Epithelial cell of prostate (primary cell): ENCODE measurements around the gene SHB.
A peak's percentile ranks its signal among the peaks of the same experiment; 100 is the strongest.

ENCODE experiments used
- DNase-seq: peaks from one replicate; pipeline ENCODE4 v3.0.0-alpha.2; 2011; ENCODE audit warnings: low read depth, low spot score
- H3K27ac ChIP-seq: fragments of 450-650 bp; 2 replicates; pipeline ENCODE4 v1.5.1; 2017; ENCODE audit warnings: mild to moderate bottlenecking

The SHB gene

DNA sequence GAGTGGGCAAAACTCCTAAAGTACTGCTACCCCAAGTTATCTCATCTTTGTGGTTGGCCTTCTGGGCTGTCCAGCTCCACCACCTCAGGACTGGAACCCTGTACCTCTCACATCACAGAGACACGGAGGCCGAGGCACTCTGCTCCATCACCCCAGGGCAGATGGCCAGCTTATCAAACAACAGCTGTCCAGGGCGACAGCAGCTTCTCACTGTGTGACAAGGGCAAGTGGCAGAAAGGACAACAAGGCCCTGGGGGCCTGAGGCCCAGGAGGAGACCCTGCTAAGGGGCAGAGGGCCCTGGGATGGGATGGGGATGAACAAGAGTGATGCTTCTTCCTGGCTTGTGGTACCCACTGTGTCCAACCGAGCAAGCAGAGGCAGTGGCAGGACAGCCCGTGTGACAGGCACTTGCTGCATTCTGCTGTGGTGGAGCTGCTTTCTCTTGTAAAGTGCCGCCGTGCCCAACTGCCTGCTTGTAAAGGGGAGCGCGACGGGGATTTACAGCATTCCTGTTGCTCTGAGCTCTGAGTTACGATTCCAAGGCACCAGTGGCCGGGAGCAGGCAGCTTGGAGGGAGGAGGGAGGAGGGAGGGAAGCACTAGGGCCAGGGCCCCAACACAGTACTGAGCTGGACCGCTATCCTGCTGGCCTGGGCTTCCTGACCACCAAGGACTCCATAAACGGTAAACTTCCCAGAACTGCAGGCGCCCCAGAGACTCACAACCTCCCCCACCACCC is 71.2 kb downstream of the SHB start:
- no peak for DNase-seq
- H3K27ac ChIP-seq: no peak overlapping the region

DNA sequence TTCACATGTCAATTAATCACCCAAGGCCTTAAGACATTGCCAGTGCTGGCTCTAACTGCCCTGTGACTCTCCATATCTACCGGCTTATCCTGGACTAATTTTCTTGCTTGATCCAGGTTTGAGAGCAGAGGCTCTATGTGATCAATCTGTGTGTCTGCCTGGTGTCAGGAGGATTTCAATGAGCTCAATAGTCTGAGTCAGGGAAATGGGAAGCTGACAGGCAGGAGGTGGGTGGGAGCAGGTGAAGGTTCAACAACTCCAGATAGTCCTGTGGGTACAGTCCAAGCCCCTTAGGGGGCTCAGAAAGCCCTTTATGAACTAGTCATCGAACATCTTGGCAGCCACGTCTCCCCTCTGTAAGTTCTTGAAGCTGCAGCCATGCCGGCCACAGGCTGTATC is 72.2 kb downstream of the SHB start:
- H3K27ac ChIP-seq: no peak overlapping the region
- no peak for DNase-seq

DNA sequence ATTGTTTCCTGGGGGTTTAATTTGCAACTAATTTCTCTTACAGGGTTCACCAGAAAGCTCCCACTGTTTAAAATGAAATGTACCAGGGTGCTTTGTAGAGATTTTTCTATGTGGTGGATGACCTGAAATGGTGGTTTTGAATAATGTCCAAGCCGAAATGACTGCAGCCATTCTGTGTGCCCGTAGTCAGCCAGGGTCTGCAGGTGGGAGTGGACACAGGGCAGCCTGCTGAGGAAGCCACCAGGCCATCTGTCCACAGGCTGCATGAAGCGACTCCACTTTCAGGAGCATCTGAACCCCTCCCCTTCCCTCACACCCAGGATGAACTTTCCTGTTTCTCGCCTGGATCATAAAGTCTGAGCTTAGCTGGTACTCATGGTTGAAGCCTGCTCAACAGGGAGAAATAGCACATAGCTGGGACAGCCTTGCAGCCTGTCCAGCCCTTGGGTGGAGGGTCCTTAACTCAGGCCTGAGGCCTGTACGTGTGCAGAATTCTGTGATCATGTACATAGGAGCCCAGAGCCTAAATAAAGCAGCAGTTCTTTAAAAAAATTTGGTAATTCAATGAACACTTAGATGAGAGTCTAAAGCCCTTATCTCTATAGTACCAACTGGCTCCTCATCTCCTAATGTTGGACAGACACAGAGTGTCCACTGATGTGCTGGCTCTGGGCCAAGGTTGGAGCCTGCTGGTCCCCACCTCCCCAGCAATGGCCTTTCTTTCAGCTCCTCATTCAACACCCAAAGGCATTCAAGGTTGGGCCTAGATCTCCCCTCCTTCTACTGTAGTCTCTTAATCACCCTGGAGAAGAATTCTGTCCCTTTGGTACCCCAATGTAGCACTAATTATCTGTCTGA is 72.8 kb downstream of the SHB start:
- no peak for DNase-seq
- H3K27ac ChIP-seq: no peak overlapping the region

DNA sequence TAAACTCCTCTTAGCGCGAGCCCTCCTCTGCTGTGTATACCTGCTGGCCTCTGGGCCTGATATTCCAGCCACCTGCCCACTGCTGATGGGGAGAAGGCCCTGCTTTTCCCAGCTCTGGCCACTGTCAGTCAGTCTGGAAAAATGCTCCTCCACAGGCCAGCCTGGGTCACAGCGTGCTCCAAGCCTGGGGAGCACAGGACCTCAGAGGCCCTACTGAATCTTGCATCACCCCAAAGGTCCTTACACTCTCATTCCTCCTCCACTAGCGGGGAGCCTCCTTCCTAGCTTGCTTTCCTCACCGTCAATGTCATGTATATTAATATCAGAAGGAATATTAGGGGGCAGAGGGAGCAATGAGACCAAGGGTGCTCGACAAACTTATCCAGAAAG is 73.7 kb downstream of the SHB start:
- peak overlapping the region; percentile 63 for H3K27ac ChIP-seq
- no peak for DNase-seq

DNA sequence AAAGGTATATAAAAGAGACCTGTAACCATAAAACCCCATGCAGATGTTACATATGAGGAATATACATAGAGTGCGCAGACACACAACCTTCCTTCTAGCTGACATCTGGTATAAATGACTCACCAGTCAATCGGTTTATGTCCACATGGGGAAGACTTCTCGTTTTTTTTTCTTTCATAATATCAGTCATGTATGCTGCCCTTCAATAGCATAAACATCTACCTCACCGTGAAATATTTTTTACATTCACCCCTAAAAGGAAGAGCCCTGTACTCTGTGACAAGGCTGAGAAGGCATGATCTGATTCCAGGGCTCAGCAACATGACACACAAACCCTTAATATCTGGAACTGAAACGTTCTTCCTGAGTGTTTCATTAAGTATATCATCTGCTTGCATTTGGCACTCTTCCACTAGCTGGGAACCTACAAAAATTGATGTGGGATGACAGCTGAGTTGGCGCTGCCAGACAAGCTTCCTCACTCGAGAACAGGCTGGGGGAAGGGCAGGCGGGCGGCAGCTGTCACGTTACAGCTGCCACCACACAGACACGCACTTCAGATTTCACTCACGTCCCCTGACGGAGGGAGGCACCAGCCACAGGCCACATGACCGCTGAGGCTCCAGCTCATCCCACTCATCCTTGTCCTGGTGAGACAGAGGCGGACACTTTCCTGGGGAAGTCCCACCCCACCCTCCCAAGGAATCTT is 74.2 kb downstream of the SHB start:
- DNase-seq: no peak
- H3K27ac ChIP-seq: peak overlapping the region; percentile 63

DNA sequence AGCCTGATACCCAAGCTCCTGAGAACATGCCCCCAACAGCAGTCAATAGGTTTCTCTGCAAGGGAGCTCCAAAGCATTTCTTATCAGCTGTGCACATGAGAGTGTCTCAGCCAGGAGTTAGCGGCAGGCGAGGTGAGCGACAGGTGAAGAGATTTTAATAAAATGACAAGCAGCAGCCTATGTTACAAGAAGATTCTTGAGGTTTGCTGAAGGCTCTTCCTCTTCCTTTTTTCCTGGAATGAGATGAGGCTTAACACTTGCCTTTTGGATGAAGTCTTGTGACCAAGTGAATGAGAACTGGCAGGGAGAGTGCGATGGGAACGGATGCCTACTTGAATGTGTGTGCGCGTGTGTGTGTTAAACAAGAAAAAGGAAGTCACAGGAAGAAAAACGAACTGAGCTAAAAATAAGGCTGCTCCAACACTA is 76.1 kb downstream of the SHB start:
- no peak overlapping the region for H3K27ac ChIP-seq
- DNase-seq: no peak

DNA sequence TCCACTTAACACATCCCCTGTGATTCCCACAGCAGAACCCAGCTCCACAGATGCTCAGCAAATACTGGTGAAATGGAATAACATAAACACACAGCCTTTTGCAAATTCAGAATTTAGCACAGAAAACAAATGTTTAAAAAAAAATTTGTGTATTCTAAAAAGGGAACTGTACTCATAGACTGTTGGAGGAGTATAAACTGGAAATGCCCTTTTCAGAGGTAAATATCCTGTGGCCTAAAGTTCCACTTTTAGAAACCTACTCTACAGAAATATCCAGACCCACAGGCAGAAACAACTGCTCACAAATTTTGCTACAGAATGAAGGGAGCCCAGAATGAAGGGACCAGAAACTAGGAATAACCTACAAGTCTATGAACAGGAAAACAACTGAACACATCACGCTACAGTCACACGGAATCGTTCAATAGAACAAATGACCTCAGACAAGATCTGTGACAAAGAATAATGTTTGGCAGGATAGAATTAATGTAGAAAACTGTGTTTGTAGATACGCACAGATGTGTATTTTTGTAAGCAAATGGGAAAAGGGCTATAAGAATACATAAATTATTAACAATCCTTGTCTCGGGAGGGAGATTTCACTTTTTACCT is 78.5 kb downstream of the SHB start:
- H3K27ac ChIP-seq: no peak overlapping the region
- no peak for DNase-seq

DNA sequence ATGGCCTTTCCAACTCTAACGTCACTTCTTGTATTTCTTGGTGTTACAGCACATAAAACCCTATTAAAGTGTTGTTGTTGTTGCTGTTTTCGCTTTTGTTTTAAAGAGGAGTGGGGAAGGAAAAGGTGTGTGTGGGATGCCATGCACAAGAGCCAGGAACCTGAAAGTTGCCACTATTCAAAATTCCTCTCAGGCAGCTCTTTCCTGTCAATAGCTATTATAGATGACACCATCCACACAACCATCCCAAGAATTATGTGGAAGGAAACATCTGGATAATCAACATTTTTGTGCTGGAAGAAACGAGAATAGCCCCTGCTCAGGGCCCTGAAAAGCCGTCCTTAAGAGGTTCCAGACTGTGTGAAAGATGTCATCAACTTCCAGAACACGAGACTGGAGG is 79.3 kb downstream of the SHB start:
- H3K27ac ChIP-seq: no peak overlapping the region
- no peak for DNase-seq

DNA sequence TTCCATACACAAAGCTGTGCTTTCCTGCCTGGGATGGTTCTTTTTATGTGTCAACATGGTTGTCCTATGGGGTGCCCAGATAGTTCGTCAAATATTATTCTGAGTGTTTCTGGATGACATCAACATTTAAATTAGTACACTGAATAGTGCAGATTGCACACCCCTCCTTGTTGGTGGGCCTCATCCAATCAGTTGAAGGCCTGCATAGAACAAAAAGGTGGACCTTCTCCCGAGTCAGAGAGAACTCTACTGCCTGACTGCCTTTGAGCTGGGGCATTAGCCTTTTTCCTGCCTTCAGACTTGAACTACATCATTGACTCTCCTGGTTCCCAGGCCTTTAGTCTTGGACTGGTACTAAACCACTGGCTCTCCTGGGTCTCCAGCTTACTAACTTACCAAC is 80.4 kb downstream of the SHB start:
- H3K27ac ChIP-seq: no peak overlapping the region
- DNase-seq: no peak

DNA sequence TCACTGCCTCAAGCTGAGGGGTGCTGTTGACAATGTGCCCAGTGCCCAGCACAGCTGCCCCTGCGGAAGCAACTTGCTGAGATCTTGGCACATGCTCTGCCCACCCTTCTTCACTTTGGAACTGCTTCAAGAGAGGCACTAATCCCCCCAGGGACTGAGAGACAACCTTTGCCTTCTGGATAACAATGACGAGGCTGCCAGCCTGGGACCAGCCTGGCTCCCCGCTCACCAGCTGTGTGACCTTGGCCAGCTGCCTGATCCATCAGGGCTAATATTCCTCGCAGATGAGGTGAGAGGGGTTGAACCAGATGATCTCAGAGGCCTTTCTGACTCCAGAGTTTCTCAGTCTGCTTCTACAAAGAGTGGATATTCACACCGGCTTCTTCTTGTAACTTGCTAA is 81.0 kb downstream of the SHB start:
- DNase-seq: no peak
- no peak overlapping the region for H3K27ac ChIP-seq

DNA sequence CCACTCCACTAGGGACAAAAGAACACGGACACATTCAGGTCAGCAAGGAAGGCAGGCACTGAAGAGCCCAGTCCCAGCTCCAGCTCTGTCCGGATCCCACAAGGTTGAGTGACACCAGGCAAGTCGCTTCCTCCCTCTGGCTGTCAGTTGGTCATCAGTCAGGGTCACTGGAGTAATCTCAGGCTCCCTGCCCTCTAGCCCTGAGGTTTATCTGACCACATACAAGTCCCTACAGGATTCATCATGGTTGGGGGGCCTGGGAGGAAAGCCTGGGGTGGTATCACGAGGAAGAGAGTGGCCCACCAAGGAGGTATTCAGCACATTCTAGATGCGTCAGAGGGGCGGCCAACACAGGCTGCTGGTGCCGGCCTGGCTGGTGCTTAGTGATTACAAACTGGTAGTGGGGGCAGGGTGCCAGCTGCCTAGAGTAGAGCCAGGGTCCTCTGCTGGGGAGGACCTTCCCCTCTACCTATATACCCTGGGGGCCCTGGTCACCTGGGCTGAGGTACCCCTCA is 81.5 kb downstream of the SHB start:
- no peak overlapping the region for H3K27ac ChIP-seq
- DNase-seq: no peak

DNA sequence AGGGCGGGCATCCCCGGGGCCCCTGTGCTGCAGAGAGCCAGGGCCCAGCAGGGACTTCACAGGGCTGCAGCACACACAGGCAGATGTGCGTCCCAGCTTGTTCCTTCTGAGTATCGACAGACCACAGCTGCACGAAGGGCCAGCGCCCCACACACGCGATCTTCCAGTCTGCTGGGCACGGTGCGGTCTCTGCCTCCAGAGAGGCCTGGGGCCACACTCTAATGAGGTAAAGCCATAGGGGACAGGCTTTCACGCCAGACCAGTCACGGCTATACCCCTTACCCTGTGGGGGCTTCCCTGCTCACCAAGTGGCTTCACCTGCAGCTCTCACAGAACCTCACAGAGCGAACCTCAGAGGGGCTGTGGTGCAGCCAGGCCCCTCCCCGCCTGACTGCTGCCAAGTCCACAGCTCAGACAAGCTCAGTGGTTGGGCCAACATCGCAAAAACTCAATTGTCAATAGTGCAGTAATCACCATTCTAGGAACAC is 82.2 kb downstream of the SHB start:
- no peak overlapping the region for H3K27ac ChIP-seq
- DNase-seq: no peak

DNA sequence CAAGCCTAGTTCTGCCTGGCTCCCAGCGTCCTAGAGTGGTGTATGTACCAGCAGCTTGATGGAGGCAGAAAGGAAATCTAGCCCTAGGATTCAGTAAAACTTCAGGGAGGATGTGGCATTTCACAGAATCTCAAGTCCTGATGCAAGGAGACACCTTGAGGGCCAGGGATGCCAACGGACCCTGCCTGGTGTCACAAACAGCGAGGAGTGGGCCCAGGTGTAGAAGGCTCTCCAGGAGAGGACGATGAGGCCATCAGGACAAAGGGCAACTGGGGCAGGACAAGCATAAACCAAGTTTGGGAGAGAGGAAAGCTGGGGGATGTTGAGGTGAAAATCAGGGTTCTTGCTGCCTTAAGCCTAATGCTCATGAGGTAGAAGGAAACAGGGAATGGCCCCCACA is 83.0 kb downstream of the SHB start:
- no peak for DNase-seq
- H3K27ac ChIP-seq: no peak overlapping the region

DNA sequence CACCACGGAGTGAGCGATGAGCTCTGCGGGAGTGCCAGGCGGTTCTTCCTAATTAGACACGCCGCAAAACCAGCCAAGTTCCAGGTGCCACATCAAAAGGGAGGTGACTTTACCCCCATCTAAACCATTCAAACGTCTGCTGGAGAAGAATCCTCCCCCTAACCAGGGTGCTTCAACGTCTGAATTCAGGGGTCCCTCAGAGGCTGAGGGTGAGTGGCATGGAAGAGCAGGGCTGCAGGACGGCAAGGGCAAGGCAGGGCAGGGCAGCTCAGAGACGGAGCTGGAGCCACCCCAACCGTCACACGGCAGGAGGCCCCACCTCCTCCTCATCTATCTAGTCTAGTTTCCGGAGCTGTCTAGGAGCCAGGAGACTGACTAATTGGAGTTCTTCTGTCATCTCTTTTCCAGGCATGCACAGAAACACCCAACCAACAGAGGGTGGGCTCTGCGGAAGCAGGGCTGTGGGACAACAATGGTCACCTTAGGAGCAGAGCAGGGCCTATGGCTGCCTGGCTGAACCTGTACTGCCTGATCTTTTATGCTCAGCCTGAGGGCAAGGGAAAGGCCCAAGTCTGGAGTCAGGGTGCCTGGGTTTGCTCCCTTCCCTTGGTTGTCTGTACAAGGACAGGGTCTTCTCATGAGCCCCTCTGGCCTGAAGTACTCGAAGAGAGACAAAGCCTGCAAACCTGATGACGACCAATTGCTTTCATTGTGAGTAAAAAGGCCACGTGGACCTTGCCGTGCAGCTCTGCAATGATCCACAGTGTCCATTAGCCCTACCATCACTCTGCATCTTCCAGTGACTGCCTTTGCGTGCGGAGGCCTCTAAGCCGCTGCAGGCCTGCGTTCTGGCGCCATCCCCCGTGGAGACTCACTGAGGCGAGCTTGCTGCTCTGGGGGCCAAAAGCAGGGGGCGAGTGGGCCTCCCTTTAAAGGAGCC is 84.1 kb downstream of the SHB start:
- peak overlapping the region; percentile 10 for H3K27ac ChIP-seq
- DNase-seq: no peak

DNA sequence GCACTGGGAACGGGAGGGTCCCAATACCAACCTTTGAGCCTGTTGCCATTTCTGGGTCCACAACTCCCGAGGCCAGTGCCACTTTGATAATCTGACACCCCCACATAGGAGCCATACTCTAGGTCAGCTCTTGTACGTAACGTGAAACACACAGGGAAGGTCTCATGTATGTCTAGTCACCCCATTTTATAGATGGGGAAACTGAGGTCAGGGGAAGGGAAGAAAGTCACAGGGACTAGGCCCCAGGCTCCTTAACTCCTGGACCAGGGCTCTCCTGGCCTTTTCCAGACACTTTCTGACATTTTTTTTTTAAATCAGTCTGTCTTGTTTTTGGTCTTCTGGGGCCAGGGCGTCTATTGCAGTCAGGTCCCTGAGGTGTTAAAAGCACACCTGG is 84.8 kb downstream of the SHB start:
- DNase-seq: no peak
- H3K27ac ChIP-seq: peak overlapping the region; percentile 10

DNA sequence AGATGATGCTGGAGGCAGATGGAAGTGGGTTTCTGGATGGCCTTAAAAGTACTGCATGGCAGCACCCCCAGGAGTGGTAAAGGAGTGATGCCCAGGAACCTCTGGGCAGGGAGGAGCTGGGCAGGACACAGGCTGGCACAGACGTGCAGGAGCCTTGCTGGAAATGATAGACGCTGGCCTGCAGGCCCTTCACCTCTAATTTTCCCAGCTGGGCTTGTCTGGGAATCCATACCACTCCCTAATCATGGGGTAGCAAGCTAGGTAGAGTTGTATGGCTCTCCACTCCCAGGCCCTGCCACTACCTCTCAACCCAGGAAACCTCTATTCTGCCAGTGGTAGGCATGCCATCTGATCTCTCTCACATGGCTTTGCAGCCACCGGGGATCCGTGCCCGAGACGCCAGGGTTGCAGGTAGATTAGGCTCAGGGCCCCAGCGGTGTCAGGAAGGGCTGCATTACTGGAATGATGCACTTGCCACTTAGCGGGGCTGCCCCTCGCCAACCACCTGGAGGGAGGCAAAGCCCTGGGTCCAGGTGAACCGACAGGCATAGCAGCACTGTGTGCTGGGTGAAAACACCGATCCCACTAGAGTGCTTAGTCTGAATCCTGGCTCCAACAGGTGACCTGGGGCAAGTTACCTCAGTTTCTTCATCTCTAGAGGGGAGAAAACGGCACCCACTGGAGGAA is 85.5 kb downstream of the SHB start:
- H3K27ac ChIP-seq: no peak overlapping the region
- DNase-seq: no peak

DNA sequence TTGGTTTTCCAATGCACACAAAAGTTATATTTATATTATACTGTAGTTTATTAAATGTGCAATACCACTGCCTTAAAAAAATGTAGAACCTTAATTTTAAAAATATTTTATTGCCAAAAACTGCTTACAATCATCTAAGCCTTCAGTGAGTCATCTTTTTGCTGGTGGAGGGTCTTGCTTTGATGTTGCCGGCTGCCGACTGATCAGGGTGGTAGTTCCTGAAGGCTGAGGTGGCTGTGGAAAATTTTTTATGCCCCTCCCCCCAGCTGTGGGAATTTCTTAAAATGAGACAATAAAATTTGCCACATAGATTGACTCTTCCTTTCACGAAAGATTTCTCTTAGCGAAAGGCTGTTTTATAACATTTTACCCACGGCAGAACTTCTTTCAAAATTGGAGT is 89.2 kb downstream of the SHB start:
- DNase-seq: no peak
- no peak overlapping the region for H3K27ac ChIP-seq

DNA sequence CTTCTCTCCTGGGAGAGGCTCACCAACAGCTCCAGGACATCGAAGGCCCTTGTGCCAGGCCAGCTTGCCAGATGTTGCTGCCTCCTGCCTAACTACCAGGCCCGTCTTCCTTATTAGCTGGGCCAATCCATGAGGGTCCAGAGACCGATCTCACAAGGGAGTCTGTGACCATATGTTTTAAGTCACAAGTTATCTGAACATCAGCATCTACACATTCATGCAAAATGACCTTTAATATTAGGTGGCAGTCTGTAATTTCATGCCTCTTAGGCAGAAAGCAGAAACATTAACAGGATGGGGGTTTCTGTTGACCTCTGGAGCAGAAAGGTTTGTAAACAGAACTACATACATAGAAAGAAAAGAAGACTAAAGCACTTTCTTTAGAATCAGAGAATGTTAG is 90.0 kb downstream of the SHB start:
- no peak for DNase-seq
- H3K27ac ChIP-seq: no peak overlapping the region

DNA sequence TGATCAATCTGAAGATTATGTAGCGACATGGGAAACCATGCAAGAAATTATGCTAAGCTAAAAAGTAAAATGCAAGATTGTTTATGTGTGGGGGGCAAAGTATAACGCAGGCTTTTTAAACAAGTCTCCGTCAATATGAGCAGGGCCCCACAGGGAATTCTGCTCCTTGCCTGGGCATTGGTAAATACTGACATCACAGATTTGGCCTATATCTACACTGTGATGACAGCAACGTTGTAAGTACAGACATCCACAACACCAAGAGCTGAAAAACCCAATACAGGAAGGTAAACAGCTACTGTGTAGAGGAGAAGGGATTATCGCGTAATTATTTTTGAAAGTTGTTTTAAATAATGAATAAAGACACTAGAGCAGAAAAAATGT is 90.6 kb downstream of the SHB start:
- H3K27ac ChIP-seq: no peak overlapping the region

More for the DNA sequence above, 90.6 kb downstream of the SHB start:
- DNase-seq: no peak
